HepG2 (cell line): ENCODE measurements around the gene ZFYVE21. TPM values are rescaled to one million over a fixed set of nuclear protein-coding genes. Genes with fewer than 3 reads are reported as not detected.

Experiments used
- ATAC-seq: fragments of 200-7000 bp; cut with Tn5 transposase; 3 replicates; pipeline ENCODE4 v1.9.1; 2020; ENCODE audit warnings: mild to moderate bottlenecking, moderate library complexity
- BruUV-seq: library from RNA; stranded (reverse); fragments of 400-500 nt; replicated peaks from 2 replicates; lab custom pipeline; 2021; lab: Mats Ljungman, UMichigan
- CTCF ChIA-PET: fragments of 300-600 bp; formaldehyde crosslinking; extraction: SDS; loops from one replicate; lab custom pipeline; 2021; ENCODE audit warnings: low total read pairs, inconsistent platforms, low intra/inter-chr PET ratio; lab: Yijun Ruan, JAX
- POLR2A ChIA-PET: fragments of 350-600 bp; sonication (Branson Sonifier 250); formaldehyde crosslinking; loops from one replicate; lab custom pipeline; 2020; ENCODE audit warnings: antibody characterized with exemption, inconsistent platforms; lab: Yijun Ruan, JAX
- DNase-seq: peaks from one replicate; pipeline ENCODE4 v3.0.0-alpha.2; 2015; ENCODE audit warnings: low spot score
- FAIRE-seq: peaks from 3 replicates; lab custom pipeline; 2011; peaks lifted over from hg19 to GRCh38; lab: Jason Lieb, UNC
- H2AFZ ChIP-seq: one replicate; pipeline ENCODE4 v1.6.1; 2011; ENCODE audit warnings: low read length, inconsistent platforms
- H3K27ac ChIP-seq: fragments of 300-600 bp; 3 replicates; pipeline ENCODE4 v1.8.0; 2011; ENCODE audit warnings: mixed run types, mild to moderate bottlenecking, mixed read lengths, low read length, inconsistent platforms; ENCODE audit not compliant: insufficient read depth; ENCODE audit errors: extremely low read length
- H3K27me3 ChIP-seq, 2 experiments: fragments of 200-600 bp in 1 of 2; 2 replicates in 1 of 2; 3 replicates in 1 of 2; pipeline versions ENCODE4 v1.6.0 to v1.8.0; 2011; ENCODE audit warnings: low read length in 2 of 2, mild to moderate bottlenecking in 2 of 2, moderate library complexity in 2 of 2, inconsistent platforms in 1 of 2; ENCODE audit not compliant: insufficient read depth in 2 of 2, control insufficient read depth in 1 of 2
- H3K36me3 ChIP-seq, 2 experiments: fragments of 200-600 bp in 1 of 2; replicated peaks in 1 of 2; 2 replicates in 1 of 2; 3 replicates in 1 of 2; pipeline versions ENCODE4 v1.5.1 to v1.8.0; 2011; ENCODE audit warnings: low read length in 2 of 2, inconsistent platforms in 1 of 2; ENCODE audit not compliant: insufficient read depth in 2 of 2, control insufficient read depth in 1 of 2
- H3K4me1 ChIP-seq: 2 replicates; pipeline ENCODE4 v1.5.1; 2012; ENCODE audit warnings: low read length, inconsistent platforms; ENCODE audit not compliant: insufficient read depth
- H3K4me2 ChIP-seq: 2 replicates; pipeline ENCODE4 v1.6.0; 2011; ENCODE audit warnings: low read depth, low read length, inconsistent platforms
- H3K4me3 ChIP-seq, 3 experiments: fragments of 200-600 bp in 1 of 3; sonication (generic), shearing (Covaris generic) in 1 of 3; replicated peaks in 1 of 3; 2 replicates each; pipeline ENCODE4 v1.5.1; 2011 to 2016; ENCODE audit warnings: low read length in 3 of 3, inconsistent platforms in 2 of 3, low read depth in 2 of 3, mild to moderate bottlenecking in 2 of 3, control low read depth in 1 of 3, mixed read lengths in 1 of 3; ENCODE audit not compliant: insufficient read depth in 1 of 3
- H3K79me2 ChIP-seq: one replicate; pipeline ENCODE4 v1.6.1; 2011; ENCODE audit warnings: low read length, inconsistent platforms; ENCODE audit not compliant: insufficient read depth
- H3K9ac ChIP-seq: 2 replicates; pipeline ENCODE4 v1.6.0; 2011; ENCODE audit warnings: mild to moderate bottlenecking, low read depth, low read length, inconsistent platforms; ENCODE audit not compliant: insufficient read depth
- H3K9me3 ChIP-seq: 2 replicates; pipeline ENCODE4 v1.5.1; 2012; ENCODE audit warnings: mild to moderate bottlenecking, low read length
- H4K20me1 ChIP-seq: 2 replicates; pipeline ENCODE4 v1.6.0; 2011; ENCODE audit warnings: inconsistent platforms, mild to moderate bottlenecking, low read length, moderate library complexity; ENCODE audit not compliant: insufficient read depth
- HOXA9 ChIP-seq: sonication (generic); formaldehyde crosslinking; IDR thresholded peaks from 2 replicates; pipeline ENCODE4 v1.8.1; 2022; ENCODE audit warnings: missing genetic modification reagents, mild to moderate bottlenecking, moderate library complexity, borderline replicate concordance
- TBX2 ChIP-seq: sonication (generic); formaldehyde crosslinking; IDR thresholded peaks from 2 replicates; pipeline ENCODE4 v1.5.0; 2020; ENCODE audit warnings: missing genetic modification reagents, mild to moderate bottlenecking, borderline replicate concordance
- ZBTB38 ChIP-seq: sonication (generic); formaldehyde crosslinking; IDR thresholded peaks from 2 replicates; pipeline ENCODE4 v1.5.1; 2020; ENCODE audit warnings: mild to moderate bottlenecking, missing genetic modification reagents
- ZNF296 ChIP-seq: sonication (generic); formaldehyde crosslinking; conservative IDR thresholded peaks from 2 replicates; pipeline ENCODE4 v1.5.0; 2020; ENCODE audit warnings: mild to moderate bottlenecking, missing genetic modification reagents
- ZNF615 ChIP-seq: sonication (generic); formaldehyde crosslinking; IDR thresholded peaks from 2 replicates; pipeline ENCODE4 v1.5.0; 2020; ENCODE audit warnings: mild to moderate bottlenecking, missing genetic modification reagents, borderline replicate concordance
- WGBS: methylation state at CpG from one replicate; pipeline ENCODE4 v1.1.6; 2017; ENCODE audit warnings: low lambda C conversion rate; 5-methylcytosine and 5-hydroxymethylcytosine counted together
- in situ Hi-C: cut with HindIII; loops from 2 replicates; pipeline ENCODE4 v1.10.0; 2017; ENCODE audit warnings: low pct_unique_long_range_greater_than_20kb; ENCODE audit not compliant: extremely low pct_ligation_motif_present
- intact Hi-C: fragments of 100-400 bp; cut with micrococcal nuclease; formaldehyde crosslinking; loops from one replicate; pipeline ENCODE4 v1.10.0; 2022; ENCODE audit not compliant: unreplicated experiment
- polyA plus RNA-seq, 8 experiments: library from polyadenylated mRNA; depleted of rRNA in 3 of 8; stranded (reverse) in 7 of 8; unstranded in 1 of 8; fragments of >200 nt; fragmentation: Illumina TruSeq in 4 of 8; extraction: Trizol in 4 of 8; gene quantifications; 2 replicates each; pipeline versions ENCODE4 v1.2.1 to v1.2.3, GENCODE V29; 2011 to 2016; ENCODE audit warnings: low read depth in 4 of 8, missing spikeins in 1 of 8, mixed read lengths in 1 of 8; ENCODE audit not compliant: insufficient read depth in 1 of 8
- total RNA-seq, 5 experiments: library from RNA; depleted of rRNA; stranded (reverse); fragments of >200 nt; fragmentation: Illumina TruSeq; extraction: Trizol; gene quantifications; 2 replicates each; pipeline ENCODE4 v1.2.3, GENCODE V29; 2016; ENCODE audit warnings: low read depth in 1 of 5
- TF ChIP-seq, protein P1 (sequence below): sonication (generic); formaldehyde crosslinking; IDR thresholded peaks from 2 replicates; pipeline ENCODE4 v1.4.0; 2020; ENCODE audit warnings: missing genetic modification reagents
- TF ChIP-seq, protein P2 (sequence below): sonication (generic); formaldehyde crosslinking; IDR thresholded peaks from 2 replicates; pipeline ENCODE4 v1.4.0; 2020; ENCODE audit warnings: missing genetic modification reagents
- TF ChIP-seq, protein P3 (sequence below): sonication (generic); formaldehyde crosslinking; IDR thresholded peaks from 2 replicates; pipeline ENCODE4 v1.5.0; 2020; ENCODE audit warnings: missing genetic modification reagents, mild to moderate bottlenecking, borderline replicate concordance
- TF ChIP-seq, protein P4 (sequence below): sonication (generic); formaldehyde crosslinking; IDR thresholded peaks from 2 replicates; pipeline ENCODE4 v1.5.1; 2020; ENCODE audit warnings: mild to moderate bottlenecking, missing genetic modification reagents, moderate library complexity

ZFYVE21 gene
- total and polyA plus RNA-seq, 2 of the 13 experiments (the other 11 are each of a cell fraction or from before 2014, with no cell fraction given), result 34.3 to 34.4 TPM

DNA sequence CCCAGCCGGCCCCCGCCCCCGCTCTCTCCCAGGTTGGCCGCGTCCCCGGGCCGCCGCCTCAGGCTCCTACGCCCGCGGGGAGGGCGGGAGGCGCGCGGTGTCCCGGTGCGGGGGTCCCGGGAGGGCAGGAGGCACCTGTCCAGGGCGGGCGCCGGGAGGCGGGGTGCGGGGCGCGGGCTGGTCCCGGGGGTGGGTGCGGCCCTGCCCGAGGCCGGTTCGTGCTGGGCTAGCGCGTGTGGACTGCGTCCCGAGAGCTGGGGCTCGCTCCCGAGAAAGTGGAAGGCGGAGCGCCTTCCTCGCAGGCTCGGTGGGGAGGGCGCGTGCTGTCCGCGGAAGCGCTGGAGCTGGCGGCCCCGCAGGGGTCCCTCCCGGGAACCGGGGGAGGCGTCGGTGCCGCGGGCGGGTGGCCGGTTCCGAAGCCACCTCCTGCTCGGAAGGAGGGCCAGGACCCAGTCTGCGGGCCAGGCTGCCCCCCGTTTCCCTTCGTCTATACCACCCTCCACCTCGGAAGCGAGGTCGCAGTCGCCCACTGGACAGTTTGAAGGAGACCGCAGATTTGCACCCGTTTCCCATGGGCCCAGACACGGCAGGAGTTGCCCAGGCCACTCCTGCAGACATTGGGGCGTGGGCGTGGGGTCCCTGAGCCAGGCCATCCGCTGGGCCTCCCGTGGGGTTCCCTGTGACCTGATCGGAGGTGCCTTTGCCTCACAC is 636 bp downstream of the ZFYVE21 start (continued):
- TF ChIP-seq HOXA9 (0 out of 2 replicates have a peak, but pooled peaks have one; percentile 11), ZNF296 (CRISPR knock-in tag) (no peak), ZNF615 (CRISPR knock-in tag) (no peak)

DNA sequence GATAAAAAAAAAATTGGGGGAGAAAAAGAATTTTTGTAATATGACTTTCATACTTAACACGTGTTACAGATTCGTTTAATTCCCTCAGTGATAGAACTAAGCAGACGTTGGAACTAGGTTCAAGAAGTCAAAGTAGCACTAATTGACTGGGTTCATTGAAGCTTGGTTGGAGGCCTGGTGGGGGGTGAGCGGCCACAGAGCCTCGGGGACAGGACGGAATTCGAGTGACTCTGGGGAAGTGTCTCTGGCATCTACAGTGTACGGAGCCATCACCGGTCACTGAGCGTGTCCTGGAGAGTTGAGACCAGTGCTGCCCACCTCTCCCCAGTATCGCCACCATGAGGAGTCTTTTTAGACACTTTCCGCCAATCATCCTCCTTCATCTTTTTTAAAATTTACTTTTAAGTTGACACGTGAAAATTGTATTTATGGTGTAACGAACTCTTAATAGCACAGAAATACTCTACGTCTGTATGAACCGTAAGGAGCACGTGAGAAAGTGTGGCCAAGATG is 1.3 kb downstream of the ZFYVE21 start:
- CTCF ChIA-PET, result no interaction called here
- peak; percentile 11 for DNase-seq
- Histone ChIP-seq H3K4me2 (peak overlapping the region; percentile 75), H3K4me1 (peaks cover 36% of the 10 kb centered on the region), H4K20me1 (no peaks in the 10 kb centered on the region; the same call in 1 of the 2 replicates), H3K9me3 (no peaks in the 10 kb centered on the region), H3K79me2 (peaks cover 63% of the 10 kb centered on the region), H3K27ac (peak overlapping the region; percentile 52), H3K27me3 (no peaks in the 10 kb centered on the region), H2AFZ (no peak overlapping the region), H3K36me3 (0 out of 5 replicates have a peak, but pooled peaks cover 0 to 7% of the 10 kb centered on the region in 2 experiments), H3K9ac (peak overlapping the region; percentile 81), H3K4me3 (peak overlapping the region; percentile 73 to 94 (median 78))
- TF ChIP-seq, protein P1, sequence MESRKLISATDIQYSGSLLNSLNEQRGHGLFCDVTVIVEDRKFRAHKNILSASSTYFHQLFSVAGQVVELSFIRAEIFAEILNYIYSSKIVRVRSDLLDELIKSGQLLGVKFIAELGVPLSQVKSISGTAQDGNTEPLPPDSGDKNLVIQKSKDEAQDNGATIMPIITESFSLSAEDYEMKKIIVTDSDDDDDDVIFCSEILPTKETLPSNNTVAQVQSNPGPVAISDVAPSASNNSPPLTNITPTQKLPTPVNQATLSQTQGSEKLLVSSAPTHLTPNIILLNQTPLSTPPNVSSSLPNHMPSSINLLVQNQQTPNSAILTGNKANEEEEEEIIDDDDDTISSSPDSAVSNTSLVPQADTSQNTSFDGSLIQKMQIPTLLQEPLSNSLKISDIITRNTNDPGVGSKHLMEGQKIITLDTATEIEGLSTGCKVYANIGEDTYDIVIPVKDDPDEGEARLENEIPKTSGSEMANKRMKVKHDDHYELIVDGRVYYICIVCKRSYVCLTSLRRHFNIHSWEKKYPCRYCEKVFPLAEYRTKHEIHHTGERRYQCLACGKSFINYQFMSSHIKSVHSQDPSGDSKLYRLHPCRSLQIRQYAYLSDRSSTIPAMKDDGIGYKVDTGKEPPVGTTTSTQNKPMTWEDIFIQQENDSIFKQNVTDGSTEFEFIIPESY, result peak; percentile 80; the same call in 1 of the 2 replicates
- TF ChIP-seq, protein P2, sequence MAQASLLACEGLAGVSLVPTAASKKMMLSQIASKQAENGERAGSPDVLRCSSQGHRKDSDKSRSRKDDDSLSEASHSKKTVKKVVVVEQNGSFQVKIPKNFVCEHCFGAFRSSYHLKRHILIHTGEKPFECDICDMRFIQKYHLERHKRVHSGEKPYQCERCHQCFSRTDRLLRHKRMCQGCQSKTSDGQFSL, result peak; percentile 27; the same call in 1 of the 2 replicates
- TF ChIP-seq TBX2 (0 out of 2 replicates have a peak, but pooled peaks have one; percentile 19), ZBTB38 (CRISPR knock-in tag) (peak; percentile 29; the same call in 1 of the 2 replicates)
- TF ChIP-seq, protein P3, sequence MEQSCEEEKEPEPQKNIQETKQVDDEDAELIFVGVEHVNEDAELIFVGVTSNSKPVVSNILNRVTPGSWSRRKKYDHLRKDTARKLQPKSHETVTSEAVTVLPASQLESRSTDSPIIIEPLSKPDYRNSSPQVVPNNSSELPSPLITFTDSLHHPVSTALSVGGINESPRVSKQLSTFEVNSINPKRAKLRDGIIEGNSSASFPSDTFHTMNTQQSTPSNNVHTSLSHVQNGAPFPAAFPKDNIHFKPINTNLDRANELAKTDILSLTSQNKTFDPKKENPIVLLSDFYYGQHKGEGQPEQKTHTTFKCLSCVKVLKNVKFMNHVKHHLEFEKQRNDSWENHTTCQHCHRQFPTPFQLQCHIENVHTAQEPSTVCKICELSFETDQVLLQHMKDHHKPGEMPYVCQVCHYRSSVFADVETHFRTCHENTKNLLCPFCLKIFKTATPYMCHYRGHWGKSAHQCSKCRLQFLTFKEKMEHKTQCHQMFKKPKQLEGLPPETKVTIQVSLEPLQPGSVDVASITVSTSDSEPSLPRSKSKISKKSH (CRISPR knock-in tag), result no peak
- TF ChIP-seq, protein P4, sequence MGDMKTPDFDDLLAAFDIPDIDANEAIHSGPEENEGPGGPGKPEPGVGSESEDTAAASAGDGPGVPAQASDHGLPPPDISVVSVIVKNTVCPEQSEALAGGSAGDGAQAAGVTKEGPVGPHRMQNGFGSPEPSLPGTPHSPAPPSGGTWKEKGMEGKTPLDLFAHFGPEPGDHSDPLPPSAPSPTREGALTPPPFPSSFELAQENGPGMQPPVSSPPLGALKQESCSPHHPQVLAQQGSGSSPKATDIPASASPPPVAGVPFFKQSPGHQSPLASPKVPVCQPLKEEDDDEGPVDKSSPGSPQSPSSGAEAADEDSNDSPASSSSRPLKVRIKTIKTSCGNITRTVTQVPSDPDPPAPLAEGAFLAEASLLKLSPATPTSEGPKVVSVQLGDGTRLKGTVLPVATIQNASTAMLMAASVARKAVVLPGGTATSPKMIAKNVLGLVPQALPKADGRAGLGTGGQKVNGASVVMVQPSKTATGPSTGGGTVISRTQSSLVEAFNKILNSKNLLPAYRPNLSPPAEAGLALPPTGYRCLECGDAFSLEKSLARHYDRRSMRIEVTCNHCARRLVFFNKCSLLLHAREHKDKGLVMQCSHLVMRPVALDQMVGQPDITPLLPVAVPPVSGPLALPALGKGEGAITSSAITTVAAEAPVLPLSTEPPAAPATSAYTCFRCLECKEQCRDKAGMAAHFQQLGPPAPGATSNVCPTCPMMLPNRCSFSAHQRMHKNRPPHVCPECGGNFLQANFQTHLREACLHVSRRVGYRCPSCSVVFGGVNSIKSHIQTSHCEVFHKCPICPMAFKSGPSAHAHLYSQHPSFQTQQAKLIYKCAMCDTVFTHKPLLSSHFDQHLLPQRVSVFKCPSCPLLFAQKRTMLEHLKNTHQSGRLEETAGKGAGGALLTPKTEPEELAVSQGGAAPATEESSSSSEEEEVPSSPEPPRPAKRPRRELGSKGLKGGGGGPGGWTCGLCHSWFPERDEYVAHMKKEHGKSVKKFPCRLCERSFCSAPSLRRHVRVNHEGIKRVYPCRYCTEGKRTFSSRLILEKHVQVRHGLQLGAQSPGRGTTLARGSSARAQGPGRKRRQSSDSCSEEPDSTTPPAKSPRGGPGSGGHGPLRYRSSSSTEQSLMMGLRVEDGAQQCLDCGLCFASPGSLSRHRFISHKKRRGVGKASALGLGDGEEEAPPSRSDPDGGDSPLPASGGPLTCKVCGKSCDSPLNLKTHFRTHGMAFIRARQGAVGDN (CRISPR knock-in tag), result no peak
- no peak for ATAC-seq
- in situ Hi-C loops, result no loop called here
- FAIRE-seq, result no peak
- BruUV-seq, result TSS peak; percentile 74
- 34% methylated on average over 17 of the region's 17 CpGs for WGBS
- POLR2A ChIA-PET, result interaction anchor here (1.7 kb wide), 1 partner anchor 163 kb away, joined by 7 read pairs; no protein-coding TSS in a partner anchor
- intact Hi-C loops, result no loop called here
